GM18909 (cell line): Measurements from ENCODE around the gene KRTAP10-2.

Source experiments
- ATAC-seq: cut with Tn5 transposase; IDR thresholded peaks from one replicate; pipeline ENCODE4 v1.9.1; 2021; ENCODE audit warnings: mild to moderate bottlenecking; ENCODE audit not compliant: unreplicated experiment, poor library complexity

The KRTAP10-2 gene

DNA sequence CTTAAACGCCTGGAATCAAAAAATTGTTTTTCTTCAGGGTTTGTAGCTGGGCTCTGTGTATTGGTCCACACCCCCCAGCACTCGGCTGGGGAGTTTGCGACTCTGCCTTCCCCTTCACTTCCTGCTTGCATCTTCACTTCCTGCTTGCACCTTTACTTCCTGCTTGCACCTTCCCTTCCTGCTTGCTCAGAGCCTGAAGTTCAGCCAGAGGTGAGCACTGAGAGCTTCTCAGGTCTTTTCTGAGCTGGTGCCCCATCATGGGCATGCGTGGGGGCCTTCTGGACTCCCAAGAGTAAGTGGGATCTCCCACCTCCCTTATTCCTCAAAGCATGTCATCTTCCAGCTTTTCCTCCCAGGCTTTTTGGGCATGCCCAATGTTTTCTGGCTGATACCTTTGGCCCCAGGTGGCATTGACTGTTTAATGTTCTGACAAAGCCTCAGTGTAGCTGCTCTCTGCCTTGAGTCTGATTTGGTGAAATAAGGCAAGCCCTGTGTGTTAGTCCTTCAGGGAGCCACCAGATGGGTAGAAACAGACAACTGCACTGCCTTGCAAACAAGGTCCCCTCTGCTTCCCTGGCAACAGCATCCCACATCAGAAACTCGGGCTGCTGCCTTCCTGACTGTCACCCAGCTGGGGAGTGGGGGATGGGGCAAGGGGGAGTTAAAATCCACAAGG, 3.5 kb downstream of the KRTAP10-2 start:
- ATAC-seq = no peak

DNA sequence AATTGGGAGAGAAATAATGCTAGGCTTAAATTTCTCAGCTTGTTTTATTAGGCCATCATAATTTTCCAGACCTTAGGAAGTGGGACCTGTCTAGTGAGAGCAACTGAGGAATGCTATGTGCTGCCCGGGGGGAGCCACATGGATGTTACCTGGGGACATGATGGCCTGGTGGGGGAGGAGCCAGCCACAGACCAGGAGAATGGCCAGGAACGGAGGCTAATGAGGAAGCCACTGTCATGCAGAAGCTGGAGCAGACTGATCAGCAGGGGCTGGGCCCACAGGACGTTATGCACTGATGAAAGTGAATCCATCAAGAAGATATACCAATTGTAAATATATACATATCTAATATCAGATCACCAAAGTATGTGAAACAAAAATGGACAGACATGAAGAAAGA, 6.7 kb downstream of the KRTAP10-2 start:
- ATAC-seq = no peak

DNA sequence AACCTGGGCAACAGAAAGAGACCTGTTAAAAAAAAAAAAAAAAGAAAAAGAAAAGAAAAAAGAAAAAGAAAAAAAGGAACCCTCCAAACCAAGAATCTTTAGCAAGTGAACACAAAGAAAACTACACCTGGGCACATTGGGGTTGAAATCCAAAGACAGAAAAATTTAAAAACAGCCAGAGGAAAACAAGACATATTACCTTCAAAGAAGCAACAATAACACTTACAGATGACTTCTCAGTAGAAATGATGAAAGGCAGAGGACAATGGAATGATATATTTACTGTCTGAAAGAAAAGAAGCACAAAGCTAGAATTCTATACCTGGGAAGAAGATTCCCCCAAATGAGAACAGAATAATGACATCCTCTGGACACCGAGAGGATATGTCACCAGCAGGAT, 8.6 kb downstream of the KRTAP10-2 start:
- no peak for ATAC-seq

DNA sequence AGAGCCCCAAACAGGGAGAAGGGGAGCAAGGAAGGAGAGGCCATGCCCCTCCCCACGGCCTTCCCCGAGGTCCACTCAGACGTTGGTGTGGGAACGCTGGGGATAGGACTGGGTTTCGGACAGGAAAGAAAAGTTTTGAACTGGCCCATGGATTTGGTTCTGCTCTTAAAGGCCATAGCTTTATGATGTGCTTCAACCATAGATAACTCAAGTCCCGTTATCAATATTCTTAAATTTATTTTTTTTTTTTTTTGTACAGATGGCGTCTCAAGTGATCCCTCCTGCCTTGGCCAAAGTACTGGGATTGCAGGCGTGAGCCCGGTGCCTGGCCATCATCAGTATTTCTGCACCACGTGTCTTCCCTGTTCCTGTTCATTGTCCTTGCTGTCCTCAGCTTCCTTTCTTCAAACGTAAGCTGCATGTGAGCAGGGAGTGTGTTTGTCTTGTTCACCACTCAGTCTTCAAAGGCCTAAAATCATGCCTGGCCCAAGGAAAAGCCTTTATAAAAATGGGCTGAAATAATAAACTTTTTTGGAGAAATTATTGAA, 10.5 kb downstream of the KRTAP10-2 start:
- ATAC-seq = no peak

DNA sequence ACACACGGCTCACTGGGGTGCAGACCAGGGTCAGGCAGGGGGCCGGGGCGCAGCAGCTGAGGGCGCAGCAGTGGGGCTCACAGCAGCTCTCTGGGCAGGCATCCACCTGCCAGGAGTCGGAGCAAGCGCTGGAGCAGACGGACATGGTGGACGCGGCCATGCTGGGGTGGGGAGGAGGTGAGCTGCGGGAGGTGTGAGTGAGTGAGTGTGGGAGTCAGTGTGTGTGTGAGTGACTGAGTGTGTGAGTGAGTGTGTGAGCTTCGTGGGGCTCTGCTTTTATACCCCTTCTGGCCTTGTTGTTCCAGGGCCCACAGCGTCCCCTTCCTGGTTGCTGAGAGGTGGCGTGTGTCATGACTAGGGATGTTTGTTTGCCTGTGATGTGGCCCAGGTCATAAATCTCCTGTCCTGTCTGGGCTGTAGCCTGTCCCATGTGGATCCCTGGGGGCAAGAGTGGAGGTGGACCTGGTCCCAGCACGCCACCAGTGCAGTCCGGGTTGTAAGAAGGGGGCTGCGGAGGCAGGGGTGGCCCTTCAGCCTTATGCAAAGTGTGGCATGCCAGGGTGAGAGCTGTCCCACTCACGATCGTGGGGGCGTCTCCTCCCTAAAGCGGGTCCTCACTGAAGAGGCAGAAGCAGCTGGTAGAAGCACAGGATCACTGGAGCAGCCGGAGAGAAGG, 11.2 kb downstream of the KRTAP10-2 start, which contains the start of gene KRTAP10-1:
Gene KRTAP10-1, minus strand, starts transcription at position 205 of the 676 bp plus-strand sequence. Its CDS starts 45 bp downstream, at position 160.
- ATAC-seq = no peak

DNA sequence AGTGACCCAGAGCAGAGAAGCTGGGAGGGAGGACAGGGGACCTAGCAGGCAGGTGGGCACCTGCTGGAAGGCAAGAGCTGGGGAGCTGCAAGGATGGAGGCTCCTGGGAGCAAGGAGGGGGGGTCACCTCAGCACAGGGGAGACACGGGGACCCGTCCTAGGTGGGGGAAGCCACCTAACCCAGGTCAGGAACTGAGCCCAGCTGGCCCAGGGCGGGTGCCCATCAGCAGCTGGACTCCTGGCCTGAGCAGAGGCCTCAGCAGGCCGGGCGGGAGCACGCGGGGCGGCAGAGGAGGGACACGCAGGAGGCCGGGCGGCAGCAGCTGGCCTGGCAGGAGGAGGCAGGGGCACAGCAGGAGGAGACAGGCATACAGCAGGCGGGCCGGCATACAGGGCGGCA, 12.3 kb downstream of the KRTAP10-2 start:
- no peak for ATAC-seq

DNA sequence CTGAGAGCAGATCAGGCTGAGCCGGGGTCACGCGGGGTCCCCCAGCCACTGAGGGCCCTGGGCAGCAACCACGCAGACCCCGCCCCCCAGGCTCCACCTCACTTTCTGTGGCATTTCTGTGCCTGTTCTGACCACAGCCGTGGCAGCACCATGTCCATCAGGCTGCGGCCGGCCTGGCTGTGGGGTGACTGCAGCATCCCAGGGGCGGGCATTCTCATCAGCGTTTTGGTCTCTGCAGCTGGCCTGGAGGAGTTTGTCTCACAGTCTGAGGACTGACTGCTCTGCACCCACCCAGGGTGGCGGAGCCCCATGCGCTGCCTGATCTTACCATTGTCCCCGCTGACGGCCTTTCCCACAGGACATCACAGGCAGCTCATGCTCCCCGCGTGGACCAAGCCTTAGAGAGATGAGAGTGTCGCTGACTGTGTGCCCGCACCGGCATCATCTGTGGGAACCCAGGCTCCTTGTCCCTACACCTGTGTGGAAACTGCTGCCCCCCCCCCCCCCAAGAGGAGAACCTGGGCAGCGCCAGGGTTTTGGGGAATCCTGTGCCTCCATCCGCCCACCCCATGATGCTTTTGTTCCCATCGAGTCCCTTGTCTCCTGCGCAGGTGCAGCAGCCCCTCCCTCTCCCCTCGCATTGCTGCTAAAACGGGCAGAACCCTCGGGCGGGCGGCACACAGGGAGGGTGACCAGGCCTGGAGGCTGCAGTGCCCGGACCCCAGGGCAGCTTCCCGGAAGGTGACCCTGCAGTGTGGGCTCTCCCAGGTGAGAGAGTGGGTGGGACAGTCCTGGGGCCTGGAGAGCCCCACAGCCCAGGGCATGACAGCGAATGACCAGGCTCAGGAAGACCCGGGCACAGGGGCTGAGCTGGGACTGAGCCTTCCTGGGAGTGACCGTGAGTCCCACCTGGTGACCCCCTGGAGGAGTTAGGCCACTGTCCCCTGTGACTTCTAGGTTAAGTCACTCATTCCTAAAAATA, 13.1 kb downstream of the KRTAP10-2 start:
- ATAC-seq = no peak

DNA sequence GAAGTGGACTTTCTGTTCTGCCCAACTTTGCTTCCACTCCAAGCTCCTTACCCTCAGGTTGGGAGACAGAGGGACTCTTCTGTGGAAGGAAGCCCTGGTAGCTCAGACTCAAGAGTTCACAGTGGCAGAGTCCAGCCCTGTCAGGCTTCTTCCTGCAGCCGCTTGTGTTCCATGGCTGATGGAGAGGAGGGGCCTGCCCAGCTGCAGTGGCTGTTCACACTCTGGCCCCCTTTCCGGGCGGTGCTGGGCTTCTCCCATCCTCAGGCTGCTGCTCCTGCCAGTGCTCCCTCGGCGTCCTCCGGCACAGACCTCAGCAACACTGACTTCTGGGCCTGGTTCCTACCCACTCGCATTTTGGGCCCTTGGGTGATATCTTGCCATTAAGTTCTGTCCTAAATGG, 15.3 kb downstream of the KRTAP10-2 start:
- no peak for ATAC-seq

DNA sequence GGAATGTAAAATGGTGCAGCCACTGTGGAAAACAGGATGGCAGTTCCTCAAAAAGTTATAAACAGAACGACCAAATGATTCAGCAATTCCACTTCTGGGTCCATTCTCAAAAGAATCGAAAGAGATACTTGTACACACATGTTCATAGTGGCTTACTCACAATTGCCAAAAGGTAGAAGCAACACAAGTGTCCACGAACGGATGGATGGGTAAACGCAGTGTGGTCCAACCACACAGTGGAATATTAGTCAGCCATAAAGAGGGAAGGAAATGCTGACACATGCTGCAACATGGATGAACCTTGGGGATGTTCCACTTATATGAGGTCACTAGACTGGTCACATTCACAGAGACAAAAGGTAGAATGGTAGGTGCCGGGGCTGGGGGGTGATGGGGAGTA, 16.6 kb downstream of the KRTAP10-2 start:
- no peak for ATAC-seq

DNA sequence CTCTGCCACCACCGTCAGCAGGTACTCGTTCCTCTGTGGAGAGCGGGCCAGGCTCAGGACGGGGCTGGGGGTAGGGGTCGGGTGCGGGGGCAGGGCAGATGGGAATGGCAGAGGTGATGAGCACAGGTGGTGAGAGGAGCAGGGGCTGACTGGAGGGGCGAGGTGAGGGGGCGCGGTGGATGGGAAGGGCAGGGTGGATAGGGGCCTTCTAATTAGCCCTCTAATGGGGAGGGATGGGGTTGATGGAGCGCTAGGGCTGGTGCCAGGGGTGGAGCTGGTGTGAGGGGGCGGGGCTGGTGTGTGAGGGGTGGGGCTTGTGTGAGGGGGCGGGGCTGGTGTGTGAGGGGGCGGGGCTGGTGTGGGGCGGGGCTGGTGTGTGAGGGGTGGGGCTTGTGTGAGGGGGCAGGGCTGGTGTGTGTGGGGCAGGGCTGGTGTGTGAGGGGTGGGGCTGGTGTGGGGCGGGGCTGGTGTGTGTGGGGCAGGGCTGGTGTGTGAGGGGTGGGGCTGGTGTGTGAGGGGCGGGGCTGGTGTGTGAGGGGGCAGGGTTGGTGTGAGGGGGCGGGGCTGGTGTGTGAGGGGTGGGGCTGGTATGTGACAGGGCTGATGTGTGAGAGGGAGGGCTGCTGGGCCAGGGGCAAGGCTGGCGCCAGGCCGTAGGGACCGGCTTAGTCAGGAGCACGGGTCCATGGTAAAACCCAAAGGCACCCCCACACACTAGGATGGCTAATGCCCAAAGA, 17.2 kb downstream of the KRTAP10-2 start:
- no peak for ATAC-seq

DNA sequence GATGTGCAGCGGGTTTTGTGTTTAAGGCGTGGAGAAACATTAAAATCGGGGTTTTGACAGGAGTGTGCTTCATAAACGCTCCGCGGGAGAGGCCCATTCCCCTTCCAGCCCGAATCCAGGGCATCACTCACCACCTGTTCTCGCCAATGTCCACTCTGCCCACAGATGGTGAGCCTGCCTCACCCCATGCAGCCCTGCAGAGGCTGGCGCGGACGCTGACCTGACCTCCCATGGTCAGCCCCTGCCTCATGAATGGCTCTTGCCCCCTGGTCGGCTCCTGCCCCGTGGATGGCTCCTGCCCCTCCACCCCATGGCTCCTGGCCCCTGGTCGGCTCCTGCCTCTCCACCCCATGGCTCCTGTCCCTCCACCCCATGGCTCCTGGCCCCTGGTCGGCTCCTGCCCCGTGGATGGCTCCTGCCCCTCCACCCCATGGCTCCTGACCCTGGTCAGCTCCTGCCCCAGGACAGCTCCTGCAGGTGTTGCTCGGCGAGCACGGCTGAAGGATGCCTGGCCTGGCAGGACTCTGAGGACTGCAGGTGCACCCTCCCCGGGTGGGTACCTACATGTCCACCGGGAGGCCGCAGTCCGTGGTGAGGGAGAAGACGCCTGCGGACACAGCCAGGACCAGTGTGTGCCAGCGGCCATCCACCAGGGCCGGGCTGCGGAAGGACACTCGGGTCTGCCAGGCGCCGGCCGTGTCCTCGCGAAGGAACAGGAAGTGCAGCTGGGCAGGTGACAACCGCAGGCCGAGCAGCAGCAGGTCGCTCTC, 18.0 kb downstream of the KRTAP10-2 start:
- ATAC-seq = no peak

DNA sequence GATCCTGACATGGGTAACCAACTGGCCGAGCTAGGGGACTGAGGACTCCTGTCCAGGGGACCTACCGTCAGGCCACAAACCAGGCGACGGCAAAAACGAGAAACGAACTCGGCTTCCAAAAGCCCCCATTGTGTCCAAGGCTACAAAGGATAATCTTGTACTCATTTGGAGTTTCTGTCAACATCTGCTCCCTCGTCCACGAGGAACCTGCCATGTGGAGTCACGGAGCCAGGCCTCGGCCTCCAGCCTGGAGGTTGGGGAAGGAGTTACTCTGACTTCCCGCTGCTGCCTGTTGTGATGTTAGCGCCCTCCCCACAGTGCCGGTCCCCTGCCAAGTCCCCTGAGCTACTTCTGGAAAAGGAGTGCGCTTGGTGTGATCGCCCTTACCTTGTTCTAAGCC, 18.6 kb downstream of the KRTAP10-2 start:
- ATAC-seq = no peak

DNA sequence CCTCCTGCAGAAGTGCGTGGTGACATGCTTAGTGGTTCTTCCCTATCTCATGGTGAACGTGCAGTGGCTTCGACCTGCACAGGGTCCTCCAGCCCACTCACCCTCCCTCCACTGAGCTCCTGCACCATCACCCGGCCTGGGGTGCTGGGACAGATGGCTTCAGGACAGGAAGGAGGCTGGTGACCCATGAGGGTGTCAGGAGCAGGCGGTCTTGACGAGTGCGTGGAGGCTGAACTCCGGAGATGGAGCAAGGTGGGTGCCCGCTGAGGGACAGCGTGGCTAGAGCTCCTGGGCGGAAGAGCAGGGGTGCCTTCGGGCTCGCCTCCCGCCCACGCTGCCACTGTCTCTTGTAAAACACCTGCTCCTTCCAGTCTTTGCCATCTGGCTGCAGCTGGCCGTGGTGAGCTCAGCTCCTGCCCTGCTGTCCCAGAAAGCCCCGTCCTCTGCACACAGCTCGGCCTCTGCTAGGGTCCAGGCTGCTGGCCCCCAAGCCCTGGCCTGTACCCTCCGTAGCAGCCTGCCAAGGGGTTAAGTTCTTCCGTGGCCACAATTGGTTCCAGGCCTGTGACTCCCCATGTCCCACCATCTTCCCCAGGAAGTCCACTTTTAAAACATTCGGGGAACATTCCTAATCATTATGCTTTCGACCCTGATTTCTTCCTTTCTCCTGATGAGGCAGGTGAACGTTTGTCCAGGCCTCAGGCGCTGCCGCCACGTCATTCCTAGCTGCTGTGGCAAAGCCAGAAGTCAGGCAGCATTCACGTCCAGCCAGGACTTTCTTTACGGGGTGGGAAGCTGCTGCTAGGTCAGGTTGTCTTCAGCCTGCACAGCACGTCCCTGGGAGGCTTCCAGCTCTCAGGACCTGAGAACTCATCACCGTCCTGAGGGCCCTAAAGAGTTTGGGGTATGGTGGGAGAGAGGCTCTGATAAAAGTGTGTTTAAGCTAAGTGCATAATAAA, 19.4 kb downstream of the KRTAP10-2 start:
- no peak for ATAC-seq

DNA sequence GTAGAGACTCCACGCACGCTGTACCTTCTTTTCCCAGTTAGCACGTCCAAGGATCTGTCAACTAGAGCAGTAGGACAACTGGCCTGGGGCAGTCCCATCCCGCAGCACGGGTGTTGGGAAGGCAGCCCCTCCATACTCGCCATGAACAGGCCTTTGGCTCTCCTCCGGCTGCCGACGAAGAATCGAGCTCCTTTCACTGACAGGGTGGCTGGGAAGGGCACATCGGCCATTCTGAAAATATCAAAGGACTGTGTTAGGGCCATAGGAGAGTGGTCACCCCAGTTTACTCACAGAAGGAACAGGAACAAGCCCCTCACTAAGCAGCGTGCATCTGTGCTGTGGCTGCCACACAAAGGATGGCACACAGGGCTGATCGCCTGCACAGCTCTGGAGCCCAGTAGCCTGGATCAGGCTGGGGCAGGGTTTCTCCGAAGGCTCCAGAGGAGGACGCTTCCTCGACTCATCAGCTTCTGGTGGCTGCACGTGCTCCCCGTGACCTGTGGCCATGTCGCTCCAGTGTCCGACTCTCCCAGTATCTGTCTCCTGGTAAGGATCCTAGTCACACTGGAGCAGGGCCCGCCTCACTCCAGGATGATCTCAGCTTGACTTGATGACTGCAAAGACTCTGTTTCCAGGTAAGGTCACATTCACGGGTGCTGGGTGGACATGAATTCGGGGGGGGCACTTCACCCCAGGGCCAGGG, 20.3 kb downstream of the KRTAP10-2 start:
- ATAC-seq = no peak

DNA sequence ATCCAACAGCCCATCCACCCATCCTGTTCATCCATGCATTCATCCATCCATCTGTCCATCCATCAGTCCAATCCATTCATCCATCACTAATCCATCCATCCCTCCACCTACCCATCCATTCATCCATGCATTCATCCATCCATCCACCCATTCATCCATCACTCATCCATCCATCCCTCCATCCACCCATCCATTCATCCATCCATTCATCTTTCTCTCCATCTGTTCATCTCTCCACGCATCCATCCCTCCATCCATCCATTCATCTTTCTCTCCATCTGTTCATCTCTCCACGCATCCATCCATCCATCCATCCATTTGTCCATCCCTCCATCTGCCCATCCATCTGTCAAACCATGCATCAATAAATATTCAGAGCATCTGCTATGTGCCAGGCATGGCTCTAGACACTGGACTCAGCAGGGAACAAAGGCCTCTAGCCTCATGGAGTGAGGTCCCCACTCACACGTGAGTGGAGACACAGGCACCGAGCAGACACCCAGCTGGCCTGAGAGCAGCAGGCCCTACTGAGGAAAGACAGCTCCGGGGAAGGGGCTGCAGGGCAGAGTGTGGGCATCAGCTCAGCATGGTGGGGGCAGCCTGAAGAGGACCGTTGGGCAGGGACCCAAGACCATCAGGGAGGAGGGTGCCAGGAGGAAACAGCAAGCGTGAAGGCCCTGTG, 20.9 kb downstream of the KRTAP10-2 start:
- ATAC-seq = no peak

DNA sequence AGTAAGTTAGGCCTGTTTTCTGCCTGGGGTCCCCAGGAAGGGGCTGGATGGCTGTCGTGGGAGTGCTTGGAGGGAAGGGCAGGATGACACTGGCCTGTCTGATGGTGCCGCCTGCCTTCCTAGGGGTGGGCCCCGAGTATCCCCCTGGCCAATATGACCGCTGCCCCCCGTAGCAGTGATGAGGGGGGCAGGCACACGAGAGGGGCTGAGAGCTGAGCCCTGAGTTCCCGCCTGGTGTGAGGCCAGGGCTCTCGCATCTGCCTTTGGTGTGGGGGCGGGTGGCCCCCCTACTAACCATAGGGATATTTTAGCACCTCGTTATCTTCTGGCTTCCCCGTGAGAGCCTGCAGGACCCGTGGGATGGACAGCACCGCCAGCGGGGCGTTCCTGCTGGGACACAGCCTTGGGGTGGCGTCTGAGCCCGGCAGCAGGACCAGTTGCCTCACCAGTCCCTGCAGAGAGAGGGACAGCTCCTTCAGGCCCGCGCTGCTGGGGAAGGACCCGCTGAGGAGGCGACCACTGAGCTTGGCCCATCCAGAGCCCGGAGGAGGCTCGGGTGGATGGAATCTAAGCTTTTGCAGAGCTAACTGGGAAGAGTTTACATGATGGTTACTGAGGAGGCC, 21.7 kb downstream of the KRTAP10-2 start:
- ATAC-seq = no peak
